HG02973 (cell line): Measurements from ENCODE around the gene ARHGAP15.
"Not testable (repeated sequence)": the region's sequence is repeated elsewhere in the genome, so short reads cannot be mapped to it uniquely, and the experiment has no call there.

ENCODE experiments used
- ATAC-seq: cut with Tn5 transposase; IDR thresholded peaks from one replicate; pipeline ENCODE4 v1.9.1; 2021; ENCODE audit warnings: moderate library complexity; ENCODE audit not compliant: unreplicated experiment

Gene ARHGAP15

DNA sequence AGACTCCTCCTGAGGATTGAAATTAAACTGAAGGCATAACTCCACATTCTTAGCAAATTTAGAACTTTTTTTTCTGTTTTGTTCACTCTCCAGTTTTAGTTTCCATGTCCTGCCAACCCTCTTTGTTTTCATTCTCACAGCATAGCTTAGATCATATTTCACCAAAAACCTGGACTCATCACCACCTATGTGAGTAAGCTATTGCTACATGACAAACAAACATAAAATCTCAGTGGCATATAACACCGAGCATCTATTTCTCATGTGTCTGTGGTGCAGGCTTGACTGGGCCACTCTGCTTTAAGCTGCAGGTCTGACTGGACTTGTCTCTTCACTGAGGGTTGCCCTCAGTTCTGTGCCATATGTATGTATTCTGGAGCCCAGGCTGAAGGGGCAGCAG is 385.2 kb downstream of the ARHGAP15 start:
- ATAC-seq: no peak

DNA sequence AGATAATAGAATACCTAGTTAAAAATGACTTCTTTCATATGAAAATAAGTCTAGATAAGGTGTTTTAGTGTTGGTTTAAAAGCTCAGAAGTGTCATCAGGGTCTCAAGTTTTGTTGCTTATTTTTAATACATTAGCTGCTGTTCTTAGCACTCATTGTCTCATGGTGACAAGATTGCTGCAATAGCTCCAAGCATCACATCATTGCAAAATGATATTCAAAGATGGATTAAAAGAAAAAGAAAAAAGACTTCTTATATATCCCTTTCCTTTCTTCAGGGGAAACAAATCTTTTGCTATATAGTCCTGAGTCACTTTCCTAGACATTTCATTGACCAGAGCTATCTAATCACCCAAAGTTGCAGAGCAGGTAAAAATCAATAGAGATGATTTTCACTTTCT is 386.1 kb downstream of the ARHGAP15 start:
- no peak for ATAC-seq

DNA sequence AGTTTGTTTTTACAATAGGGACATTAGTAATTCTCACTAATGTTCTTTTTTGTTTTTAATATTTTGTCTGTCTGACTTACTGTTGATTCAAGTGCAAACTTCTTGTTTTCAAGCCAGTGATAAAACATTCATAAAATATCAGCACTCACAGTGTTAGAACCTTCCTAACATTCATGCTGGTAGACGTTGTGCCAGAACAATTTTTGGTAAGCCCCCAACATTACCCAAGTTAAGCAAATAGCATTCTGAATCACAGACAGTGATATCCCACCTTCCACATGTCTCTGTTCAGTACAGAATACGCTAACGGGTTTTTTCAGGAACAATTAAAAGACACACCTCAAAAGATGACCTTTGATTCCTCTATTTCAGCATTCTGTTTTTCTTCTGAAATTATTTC is 390.3 kb downstream of the ARHGAP15 start:
- ATAC-seq: no peak

DNA sequence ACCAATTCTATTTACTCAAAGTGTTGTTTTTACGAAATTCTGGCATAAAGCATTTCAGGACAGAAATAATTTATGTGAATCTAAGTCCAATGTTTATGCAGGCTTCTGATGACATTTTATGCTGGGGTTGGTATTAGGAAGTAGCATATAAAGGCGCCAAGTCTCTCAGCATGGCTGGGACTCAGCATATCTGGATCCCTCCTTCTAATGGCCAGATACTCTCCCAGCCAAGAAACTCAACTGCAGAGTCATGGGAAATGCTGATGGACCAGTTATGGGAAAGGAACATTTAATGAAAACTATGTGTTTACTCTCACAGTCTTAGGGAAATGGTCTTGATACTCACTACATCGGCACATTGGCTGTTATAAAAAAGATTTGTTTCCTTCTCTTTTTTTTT is 392.2 kb downstream of the ARHGAP15 start:
- ATAC-seq: no peak

DNA sequence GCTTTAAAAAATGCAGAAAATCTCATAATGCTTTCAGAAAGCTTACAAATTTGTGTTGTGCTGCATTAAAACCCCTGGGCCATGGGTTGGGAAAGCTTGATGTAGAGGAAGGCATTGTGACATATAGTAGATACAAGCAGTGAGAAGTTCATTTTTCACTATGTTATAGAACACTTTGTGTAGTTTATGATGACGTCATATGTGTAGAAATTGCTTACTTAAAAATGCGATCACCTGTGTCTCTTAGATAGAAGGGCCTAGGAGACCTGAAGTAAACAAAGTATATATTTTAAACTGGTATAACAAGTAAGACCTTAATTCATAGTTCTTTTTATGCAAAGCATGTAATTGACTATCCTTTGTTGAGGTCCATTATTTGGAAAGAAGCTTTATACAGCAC is 393.5 kb downstream of the ARHGAP15 start:
- ATAC-seq: no peak

DNA sequence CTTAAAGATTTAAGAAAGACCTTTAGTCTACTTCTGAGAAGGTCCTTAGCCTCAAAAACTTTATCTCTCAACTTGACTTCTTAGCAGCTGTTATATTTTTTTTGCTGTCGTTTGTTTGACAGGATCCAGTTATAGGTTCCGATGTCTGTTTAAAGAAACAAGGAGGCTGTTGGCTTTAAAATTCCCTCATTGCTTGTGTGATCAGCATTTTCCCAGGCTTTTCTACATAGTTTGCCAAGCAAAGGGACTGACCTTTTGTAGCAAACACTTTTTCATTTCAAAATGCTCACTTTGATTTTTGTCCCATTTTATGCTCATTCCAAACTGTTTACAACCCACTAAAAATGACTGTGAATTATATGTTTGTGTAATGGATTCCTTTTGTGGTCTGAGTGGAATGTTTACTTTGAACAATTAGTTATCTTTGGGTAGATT is 394.9 kb downstream of the ARHGAP15 start:
- ATAC-seq: no peak

DNA sequence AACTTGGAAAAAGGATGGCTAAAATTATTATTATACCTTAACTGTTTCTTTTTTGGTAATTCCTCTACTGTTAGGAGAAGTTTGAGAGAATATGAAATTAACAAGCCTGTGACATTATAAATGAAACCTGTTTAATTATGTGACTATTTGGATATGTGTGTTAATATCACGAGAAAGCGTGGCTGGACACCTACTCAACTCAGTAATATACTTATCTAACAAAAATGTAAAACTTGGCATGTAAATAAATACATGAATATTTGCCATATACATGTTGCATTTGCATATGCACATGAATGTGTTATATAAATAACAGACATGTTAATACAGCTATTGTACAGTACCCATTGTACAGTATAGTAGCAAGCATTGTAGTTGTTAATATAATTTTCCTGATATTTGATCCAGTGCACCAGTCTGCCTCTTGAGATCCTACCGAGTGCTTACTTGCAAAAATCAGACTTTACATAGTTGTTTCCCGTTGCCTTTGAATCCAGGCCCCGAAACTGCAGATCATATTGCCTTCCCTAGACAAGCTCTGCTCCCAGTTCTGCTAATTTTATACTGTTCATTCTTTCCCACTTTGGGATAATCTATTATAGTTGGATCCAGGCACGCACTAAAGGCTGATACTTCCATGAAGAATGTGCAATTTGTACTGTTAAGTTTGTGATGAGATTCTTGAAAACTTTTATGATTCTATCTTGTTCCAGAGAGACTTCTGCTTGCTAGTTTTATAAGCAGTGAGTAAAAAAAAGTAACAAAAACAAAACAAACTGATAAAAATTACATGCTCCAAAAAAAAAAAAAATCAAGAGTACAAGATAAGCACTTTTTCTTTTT is 395.6 kb downstream of the ARHGAP15 start:
- no peak for ATAC-seq

DNA sequence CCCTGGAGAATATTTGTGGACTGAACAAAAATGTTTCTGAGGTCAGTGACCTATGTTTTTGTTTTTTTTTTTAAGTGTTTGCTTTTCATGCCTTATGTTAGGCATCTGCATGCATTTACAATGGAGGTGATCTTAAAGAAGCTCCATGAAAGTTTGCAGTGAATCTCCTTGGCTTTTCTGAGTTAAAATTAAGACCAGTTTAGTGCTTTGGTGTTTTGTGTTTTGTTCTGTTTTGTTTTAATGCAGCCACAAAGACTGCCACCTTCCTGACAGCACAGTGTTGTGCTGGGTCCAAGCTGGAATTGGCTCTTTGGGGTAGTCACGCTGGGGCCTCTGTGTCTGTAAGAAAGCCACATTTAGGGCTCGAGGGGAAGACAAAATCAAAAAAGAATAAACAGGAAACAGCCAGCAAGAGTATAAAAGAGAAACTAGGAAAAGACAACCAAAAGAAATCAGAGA is 396.2 kb downstream of the ARHGAP15 start:
- ATAC-seq: no peak

DNA sequence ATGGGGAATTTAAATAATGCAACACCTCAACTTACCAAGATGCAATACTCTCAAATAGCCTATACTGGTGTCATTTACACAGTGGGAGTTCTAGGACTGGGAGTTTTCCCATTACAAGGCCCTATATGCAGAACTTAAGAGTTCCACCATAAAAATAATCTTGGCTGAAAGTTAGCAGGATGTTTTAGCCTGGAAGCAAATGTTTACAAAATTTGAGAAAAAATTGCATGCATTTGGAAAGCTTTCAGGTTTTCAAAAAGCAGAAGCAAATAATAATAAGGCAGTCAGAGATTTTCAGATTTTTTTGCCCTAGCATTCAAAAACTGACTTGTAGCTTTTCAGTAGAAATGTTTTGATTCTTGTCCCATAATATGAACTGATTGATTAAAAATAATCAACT is 397.3 kb downstream of the ARHGAP15 start:
- no peak for ATAC-seq

DNA sequence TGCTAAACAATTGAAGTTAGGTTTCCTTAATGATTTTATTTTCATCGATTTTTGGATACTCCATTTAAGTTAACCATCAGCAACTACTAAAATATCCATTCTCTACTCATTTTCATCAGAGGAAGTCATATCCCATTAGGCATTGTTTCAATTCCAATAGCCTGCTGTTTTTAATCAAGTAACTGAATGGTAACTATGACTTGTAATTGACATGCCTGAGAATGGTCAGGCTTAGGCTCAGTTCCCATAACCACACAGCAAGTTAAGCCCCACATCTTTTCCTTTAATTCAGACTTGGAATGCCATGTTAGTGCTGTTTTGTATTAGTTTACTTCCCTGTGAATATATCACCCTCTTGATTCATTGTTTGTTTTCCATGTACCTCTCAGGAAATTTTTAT is 398.8 kb downstream of the ARHGAP15 start:
- ATAC-seq: no peak

DNA sequence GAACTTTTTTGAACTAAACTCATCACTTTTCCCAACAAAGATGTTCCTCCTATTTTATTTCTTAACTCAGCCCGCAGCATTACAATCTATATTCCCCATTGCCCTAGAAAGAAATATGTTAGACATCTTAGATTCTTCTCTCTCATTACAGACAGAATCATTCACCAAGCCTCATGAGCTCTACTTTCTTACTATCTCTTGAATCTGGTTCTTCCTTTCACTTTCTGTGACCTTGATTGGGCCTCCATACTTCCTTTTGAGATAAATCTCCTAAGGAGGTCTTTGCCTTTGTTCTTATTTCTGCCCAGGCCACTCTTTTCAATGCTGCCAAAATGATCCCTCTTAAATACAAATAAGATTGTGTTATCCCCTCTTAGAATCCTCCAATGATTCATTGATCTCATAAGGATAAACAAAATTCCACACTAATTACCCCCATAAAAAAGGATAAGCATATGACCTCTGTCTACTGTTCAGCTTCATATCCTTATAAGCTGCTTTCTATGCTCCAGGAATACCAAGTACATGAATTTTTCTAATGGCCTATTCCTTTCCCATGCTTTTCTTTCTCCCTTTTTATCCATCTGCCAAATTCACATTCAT is 400.0 kb downstream of the ARHGAP15 start:
- no peak for ATAC-seq

DNA sequence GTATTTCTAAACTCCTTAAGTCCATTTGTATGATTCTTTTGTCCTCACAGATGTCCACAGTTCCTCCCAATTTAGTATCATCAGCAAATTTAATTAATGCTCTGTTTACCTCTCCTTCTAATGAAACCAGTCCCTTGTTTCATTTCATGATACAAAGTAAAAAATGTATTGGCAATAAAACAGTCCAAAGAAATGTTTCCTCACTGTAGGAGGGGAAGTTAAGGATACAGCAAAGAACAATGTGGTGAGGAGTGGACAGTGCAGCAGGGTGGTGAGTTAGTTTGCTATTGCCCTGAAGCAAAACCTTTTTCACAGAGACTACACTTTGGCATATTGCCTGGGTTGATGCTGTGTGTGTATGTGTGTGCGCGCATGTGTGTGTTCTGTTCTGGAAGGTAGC is 401.5 kb downstream of the ARHGAP15 start:
- ATAC-seq: no peak

DNA sequence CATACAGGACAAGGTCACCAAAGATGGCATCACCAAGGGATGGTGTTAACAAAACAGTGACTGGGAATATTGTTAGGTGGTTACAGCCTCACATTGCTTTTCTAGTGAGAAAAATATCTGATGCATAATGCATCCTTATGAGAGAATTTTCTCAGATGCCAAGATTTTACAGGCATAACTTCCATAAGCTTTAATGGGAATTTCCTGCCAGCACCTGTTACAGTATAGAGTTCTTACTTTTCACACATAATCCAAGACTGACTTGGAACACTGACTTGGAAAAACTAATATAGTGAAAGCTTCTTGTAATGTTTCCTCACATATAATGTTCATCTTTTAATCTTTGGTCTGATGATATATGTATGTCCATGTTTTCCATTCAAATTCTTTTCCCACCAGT is 402.8 kb downstream of the ARHGAP15 start:
- no peak for ATAC-seq

DNA sequence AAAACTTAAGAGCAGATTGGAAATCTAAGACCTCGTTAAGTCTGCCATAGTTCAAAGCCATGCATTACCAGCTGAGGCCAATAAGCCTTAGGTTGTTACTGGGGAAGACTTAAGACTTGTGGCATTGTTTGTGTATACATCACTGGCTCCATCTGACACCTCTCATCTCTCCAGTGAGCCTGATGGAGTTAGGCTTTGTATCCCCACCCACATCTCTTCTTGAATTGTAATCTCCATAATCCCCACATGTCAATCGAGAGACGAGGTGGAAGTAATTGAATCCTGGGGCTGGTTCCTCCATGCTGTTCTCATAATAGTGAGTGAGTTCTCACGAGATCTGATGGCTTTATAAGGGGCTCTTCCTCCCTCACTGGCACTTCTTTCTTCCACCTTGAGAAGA is 404.6 kb downstream of the ARHGAP15 start:
- no peak for ATAC-seq

DNA sequence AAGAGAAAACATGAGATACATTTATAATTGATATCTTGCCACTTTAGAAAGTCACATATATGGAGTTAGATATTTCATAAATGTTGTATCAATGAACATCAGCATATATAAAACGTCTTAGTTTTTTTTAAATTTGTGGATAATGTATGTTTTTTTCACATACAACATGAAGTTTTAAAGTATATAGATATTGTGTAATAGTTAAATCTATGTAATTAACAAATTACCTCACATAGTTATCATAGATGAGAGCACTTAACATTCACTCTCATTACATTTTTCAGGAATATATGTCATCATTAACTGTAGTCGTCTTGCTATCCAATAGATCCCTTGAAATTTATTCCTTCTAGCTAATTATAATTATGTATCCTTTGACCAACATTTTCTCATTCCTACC is 406.6 kb downstream of the ARHGAP15 start:
- no peak for ATAC-seq

DNA sequence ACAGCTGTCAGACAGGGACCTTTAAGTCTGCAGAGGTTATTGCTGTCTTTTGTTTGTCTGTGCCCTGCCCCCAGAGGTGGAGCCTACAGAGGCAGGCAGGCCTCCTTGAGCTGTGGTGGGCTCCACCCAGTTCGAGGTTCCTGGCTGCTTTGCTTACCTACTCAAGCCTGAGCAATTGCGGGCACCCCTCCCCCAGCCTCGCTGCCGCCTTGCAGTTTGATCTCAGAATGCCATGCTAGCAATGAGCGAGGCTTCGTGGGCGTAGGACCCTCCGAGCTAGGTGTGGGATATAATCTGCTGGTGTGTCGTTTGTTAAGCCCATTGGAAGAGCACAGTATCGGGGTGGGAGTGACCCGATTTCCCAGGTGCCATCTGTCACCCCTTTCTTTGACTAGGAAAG is 412.7 kb downstream of the ARHGAP15 start:
- ATAC-seq: not testable (repeated sequence)

DNA sequence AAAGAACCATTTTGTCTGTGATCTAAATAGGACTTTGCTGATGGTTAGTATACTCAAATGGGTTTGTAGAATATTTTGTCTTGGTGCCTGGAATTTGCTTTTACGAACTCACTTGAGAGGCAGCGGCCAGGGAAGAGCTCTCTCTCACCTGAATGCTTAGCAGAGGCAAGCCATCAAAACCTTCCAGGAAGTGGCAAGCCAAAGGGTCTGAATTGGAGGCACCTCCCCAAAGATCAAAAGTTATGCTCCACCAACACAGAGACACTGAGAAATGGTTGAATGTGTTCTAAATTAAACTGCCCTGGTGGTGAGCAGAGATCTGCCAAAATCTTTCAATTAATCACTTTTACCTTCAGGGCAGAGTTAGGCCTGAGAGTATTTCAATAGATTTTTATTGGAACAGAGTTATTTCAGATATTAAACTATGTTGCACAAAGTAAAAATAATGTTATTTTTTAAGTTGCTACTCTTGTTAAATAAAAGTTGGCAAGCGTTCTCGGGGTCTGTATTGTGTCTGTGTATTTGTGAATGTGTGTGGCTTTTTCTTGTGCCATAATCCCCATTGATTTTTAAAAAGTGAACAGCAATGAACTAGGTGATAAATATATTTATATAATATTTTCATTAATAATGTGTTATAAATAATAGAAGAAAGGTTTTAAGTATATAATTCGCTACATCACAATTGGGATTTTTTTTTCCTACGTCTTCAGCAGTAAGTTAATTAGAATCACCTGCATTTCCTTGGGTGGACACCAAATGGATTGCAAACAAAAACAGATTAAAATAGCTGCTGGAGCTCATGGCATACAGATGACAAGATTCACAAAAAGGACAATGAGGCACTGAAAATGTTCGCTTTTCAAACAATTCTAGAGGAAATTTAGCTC is 416.1 kb downstream of the ARHGAP15 start:
- no peak for ATAC-seq

DNA sequence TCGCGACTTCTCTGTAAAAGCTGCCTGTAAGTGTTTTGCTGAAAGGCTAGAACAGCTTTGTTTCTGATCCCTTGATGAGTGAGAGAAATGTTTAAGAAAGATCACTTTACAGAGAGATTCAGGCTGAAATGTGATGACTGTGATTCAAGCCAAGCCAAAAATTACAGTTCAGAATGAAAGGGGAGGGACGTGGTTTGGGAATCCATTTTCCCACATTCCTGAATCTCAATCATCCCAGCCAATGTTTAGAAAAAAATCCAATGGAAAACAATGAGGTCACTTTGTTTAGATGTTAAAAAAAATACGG is 416.7 kb downstream of the ARHGAP15 start:
- ATAC-seq: no peak

DNA sequence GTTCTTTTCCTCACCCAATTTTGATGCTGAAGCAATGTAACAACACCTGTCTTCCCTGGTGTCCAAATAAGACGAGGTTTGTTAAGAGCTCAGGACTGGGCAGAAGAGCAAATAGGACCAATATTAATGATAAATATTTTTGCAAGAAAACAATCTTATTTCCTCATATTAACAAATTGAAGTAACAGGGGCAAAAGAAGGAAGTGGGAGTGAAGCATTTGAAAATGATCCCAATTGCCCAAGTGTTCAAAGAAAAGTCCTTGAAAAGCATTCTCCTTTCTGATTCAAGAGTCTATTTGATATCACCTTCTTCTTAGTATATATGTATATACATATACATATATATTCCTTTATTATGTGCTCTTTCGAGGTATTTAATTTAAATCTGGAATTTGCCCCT is 418.8 kb downstream of the ARHGAP15 start:
- ATAC-seq: no peak

DNA sequence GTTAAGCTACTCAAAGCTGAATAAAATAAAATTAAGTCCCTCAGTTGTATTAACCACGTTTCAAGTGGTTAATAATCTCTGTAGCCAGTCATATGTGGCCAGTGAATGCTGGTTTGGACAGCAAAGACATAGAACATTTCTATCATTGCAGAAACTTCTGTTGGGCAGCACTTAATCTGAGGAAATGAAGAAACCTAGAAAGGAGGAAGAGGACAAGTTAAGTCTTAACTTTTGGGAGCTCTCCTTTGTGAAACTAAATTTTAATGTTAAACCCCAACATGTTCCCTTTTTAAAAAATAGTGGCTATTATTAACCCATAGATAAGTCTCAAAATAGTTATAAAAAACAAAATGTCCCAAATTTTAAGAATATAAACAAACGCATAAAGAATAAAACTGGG is 421.3 kb downstream of the ARHGAP15 start:
- no peak for ATAC-seq

DNA sequence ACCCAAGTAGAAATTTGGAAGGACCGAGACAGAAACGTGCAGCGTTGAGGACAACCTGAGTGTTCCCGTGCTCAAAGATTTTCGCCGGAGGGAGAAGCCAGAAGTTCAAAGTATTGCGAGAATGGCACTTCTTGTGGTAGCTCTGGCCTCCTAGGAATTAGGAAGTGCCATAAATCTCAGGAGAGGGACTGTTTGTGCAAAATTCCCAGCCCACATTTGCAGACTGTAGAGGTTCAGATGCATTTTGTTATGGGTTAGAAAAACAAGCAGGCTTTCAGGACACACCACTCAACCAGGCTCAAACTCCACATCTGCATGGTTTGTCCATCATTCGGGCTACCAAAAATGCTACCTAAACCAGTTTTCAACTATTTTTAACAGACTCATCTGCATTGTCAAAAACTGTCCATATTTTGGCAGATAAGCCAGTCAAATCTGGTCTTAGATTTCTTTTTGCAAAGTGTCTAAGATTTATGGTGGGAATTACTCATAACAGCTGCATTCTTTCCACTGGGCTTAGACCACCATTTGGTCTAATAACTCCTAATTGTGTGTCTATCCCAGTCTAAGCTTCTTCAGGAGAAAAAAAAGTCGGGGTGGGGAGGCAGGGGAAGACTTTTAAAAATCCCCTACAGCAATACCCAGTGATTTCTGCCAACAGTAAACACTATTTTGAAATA is 422.9 kb downstream of the ARHGAP15 start:
- ATAC-seq: no peak
